T-helper 1 cell (primary cell): ENCODE results near the gene TNIK.

Source experiments
- DNase-seq, 5 donors: peaks; one replicate each; pipeline ENCODE4 v3.0.0-alpha.2; 2012 to 2020

Gene TNIK

DNA sequence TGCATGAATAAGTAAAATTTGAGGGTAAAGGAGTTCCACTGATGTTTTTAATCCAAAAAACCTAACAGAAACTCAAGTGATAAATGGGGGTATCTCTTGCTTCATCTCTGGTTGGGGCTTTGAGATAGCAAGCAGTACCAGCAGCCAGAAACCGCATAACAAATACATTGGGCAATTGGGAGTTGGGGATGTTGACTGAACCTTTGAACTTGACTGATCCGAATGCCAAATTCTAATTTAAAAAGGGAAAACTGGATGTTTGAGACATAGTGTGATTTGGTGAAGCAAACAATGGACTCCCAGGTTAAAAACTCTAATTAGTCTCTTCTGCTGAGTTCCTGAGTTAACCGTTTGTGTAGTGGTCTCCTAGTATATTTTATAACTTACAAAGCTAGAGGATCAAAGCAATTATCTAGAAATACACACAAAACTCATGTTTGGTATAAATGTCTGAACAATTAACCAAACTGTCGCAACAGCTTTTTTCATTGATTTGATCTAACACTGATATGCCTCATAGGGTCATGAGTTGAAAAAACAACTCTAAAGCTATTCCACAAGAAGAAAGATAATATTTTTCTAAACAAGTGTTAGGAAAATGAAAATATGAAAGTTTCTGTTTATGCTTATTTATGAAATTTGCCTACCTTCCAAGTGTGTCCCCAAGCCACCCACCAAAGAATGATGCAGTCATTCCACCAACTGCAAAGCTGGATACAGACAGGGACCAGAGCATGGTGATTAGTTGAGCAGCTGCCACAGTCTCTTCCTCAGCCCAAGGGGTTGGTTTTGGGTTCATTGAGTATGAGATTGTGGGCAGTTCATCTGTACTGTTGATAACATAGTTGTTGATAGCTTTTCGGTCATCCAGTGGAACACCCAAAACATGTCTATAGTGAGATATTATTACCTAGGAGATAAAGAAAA, 446.1 kb downstream of the TNIK start:
- DNase-seq: no peak

DNA sequence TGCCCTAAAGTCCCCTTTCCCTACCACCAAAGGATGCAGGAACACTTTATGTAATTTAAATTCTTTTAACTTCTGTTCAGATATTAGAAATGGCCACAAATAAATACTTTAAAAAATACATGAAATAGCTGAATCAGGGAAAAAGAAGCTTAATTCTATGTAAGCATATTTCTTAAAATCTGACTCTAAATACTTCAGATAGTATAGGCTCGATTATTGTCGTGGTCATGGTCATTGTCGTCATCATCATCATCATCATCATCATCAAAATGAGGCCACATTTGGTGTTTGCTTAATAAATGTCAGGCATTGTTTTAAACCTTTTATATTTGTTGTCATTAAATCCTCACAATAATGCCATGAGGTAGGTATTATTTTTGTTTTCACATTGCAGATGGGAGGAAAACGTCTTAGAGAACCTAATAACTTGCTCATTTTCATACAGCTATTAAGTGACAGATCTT, 448.3 kb downstream of the TNIK start:
- no peak for DNase-seq
